Measurements from ENCODE around the gene C1orf52.

DNA sequence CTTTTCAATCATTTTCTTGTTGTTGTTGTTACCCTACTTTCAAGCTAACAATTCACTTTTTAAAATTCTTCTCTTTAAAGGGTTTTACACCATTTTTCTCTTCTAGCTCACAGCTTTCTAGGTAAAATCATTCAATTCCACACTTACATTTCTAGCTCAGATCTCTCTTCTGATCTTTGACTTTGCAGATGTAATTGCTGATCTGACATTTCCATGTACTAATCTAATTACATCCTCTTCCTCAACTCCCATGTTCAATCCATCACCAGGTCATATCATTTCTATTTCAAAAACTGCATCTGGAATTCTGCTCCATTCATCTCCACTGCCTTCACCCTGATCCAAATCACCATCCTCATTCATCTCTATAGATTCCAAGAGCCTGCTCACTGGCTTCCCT, 13.9 kb upstream of the C1orf52 start:
- TF ChIP-seq, protein P1, sequence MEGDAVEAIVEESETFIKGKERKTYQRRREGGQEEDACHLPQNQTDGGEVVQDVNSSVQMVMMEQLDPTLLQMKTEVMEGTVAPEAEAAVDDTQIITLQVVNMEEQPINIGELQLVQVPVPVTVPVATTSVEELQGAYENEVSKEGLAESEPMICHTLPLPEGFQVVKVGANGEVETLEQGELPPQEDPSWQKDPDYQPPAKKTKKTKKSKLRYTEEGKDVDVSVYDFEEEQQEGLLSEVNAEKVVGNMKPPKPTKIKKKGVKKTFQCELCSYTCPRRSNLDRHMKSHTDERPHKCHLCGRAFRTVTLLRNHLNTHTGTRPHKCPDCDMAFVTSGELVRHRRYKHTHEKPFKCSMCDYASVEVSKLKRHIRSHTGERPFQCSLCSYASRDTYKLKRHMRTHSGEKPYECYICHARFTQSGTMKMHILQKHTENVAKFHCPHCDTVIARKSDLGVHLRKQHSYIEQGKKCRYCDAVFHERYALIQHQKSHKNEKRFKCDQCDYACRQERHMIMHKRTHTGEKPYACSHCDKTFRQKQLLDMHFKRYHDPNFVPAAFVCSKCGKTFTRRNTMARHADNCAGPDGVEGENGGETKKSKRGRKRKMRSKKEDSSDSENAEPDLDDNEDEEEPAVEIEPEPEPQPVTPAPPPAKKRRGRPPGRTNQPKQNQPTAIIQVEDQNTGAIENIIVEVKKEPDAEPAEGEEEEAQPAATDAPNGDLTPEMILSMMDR (IDR thresholded peaks at IDR 0.05): no peak
- TF ChIP-seq EP300 (IDR thresholded peaks at IDR 0.05) (no peak), FOSL2 (IDR thresholded peaks at IDR 0.05) (no peak), FOSL2 (CRISPR knock-in tag; IDR thresholded peaks at IDR 0.05) (no peak)
- TF ChIP-seq, protein P2, sequence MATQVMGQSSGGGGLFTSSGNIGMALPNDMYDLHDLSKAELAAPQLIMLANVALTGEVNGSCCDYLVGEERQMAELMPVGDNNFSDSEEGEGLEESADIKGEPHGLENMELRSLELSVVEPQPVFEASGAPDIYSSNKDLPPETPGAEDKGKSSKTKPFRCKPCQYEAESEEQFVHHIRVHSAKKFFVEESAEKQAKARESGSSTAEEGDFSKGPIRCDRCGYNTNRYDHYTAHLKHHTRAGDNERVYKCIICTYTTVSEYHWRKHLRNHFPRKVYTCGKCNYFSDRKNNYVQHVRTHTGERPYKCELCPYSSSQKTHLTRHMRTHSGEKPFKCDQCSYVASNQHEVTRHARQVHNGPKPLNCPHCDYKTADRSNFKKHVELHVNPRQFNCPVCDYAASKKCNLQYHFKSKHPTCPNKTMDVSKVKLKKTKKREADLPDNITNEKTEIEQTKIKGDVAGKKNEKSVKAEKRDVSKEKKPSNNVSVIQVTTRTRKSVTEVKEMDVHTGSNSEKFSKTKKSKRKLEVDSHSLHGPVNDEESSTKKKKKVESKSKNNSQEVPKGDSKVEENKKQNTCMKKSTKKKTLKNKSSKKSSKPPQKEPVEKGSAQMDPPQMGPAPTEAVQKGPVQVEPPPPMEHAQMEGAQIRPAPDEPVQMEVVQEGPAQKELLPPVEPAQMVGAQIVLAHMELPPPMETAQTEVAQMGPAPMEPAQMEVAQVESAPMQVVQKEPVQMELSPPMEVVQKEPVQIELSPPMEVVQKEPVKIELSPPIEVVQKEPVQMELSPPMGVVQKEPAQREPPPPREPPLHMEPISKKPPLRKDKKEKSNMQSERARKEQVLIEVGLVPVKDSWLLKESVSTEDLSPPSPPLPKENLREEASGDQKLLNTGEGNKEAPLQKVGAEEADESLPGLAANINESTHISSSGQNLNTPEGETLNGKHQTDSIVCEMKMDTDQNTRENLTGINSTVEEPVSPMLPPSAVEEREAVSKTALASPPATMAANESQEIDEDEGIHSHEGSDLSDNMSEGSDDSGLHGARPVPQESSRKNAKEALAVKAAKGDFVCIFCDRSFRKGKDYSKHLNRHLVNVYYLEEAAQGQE (IDR thresholded peaks at IDR 0.05): no peak

Data from A549 (cell line).